Measurements from ENCODE around the gene NKAIN1.

GRCh38 chr1:31218705-31219104 is 21.0 kb downstream of the NKAIN1 start:
- no peak for TF ChIP-seq CTCF (IDR thresholded peaks at IDR 0.05)
- no peak for TF ChIP-seq POLR2A (IDR thresholded peaks at IDR 0.05)

All from testis (tissue), 2 donors.